Skeletal muscle tissue (tissue), 4 donors: ENCODE data around the gene TRMT44. TPM values are rescaled to one million over a fixed set of nuclear protein-coding genes. Genes with fewer than 3 reads are reported as not detected.

ENCODE experiments used
- H3K27ac ChIP-seq: one replicate; pipeline ENCODE4 v1.7.0; 2013; ENCODE audit warnings: mild to moderate bottlenecking, low read depth, low read length, inconsistent platforms
- H3K27me3 ChIP-seq, 3 donors: one replicate each; pipeline ENCODE4 v1.7.0; 2013; ENCODE audit warnings: low read length in 3 of 3; ENCODE audit not compliant: control insufficient read depth in 3 of 3, insufficient read depth in 3 of 3
- H3K36me3 ChIP-seq, 3 donors: one replicate each; pipeline ENCODE4 v1.7.0; 2013; ENCODE audit warnings: low read length in 3 of 3; ENCODE audit not compliant: control insufficient read depth in 3 of 3, insufficient read depth in 3 of 3
- H3K4me1 ChIP-seq, 3 donors: one replicate each; pipeline ENCODE4 v1.7.0; 2013; ENCODE audit warnings: low read length in 3 of 3, mild to moderate bottlenecking in 3 of 3; ENCODE audit not compliant: control insufficient read depth in 3 of 3, insufficient read depth in 3 of 3
- H3K4me3 ChIP-seq, 3 donors: one replicate each; pipeline ENCODE4 v1.7.0; 2013; ENCODE audit warnings: low read length in 3 of 3
- H3K9ac ChIP-seq, 3 donors: one replicate each; pipeline ENCODE4 v1.7.0; 2013; ENCODE audit warnings: low read length in 3 of 3, mild to moderate bottlenecking in 3 of 3, moderate library complexity in 2 of 3, low read depth in 1 of 3
- H3K9me3 ChIP-seq, 3 donors: one replicate each; pipeline ENCODE4 v1.7.0; 2013; ENCODE audit warnings: low read length in 3 of 3; ENCODE audit not compliant: control insufficient read depth in 3 of 3
- total RNA-seq: library from RNA; depleted of rRNA; stranded (reverse); fragments of >200 nt; gene quantifications from one replicate; pipeline ENCODE4 v1.2.3, GENCODE V29; 2014
- donor health status: Osteomylitis.

TRMT44 gene
- total RNA-seq, 1 donor from 2014 or later, result 11.0 TPM

DNA sequence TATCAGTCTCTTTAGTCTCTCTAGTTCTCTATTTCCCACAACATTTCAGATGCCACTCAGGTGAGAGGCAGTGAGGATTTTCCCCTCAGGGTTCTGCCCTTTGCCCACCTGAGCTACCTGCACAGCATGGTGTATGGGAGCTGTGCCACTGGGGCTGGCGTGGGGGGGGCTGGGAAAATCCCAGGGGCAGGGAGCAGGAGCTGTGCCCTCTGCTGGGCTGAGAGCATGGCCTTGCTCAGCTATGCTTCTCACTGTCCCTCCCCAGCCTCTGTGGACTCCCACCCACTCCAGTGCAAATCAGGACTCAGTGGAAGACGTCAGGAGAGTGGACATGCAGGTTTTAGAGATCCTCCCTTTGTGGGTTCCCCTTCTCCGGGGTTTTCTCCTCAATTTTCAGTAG is 57.2 kb downstream of the TRMT44 start:
- peaks cover 0 to 4% (median 1%) of the 10 kb centered on the region in 3 donors for H3K4me1 ChIP-seq
- peaks cover 0 to 10% (median 8%) of the 10 kb centered on the region in 3 donors for H3K27me3 ChIP-seq
- H3K9me3 ChIP-seq, result peaks cover 0 to 3% (median 2%) of the 10 kb centered on the region in 3 donors
- H3K4me3 ChIP-seq, result no peak overlapping the region
- no peak overlapping the region for H3K27ac ChIP-seq
- no peak overlapping the region for H3K9ac ChIP-seq
- peaks cover 0 to 6% (median 0%) of the 10 kb centered on the region in 3 donors for H3K36me3 ChIP-seq

- Histone ChIP-seq H3K4me3 (no peak overlapping the region), H3K27me3 (peaks cover 0 to 16% (median 8%) of the 10 kb centered on the region in 3 donors), H3K36me3 (no peaks in the 10 kb centered on the region), H3K27ac (no peak overlapping the region), H3K9ac (no peak overlapping the region), H3K9me3 (peaks cover 0 to 3% (median 2%) of the 10 kb centered on the region in 3 donors), H3K4me1 (peaks cover 3 to 22% (median 6%) of the 10 kb centered on the region in 3 donors)
Measured at GRCh38 chr4:8500966-8501365, 60.4 kb downstream of the TRMT44 start.

GRCh38 chr4:8501781-8502180 is 61.2 kb downstream of the TRMT44 start:
- Histone ChIP-seq H3K4me1 (peaks cover 10 to 30% (median 14%) of the 10 kb centered on the region in 3 donors), H3K9me3 (peaks cover 0 to 3% (median 2%) of the 10 kb centered on the region in 3 donors), H3K36me3 (no peaks in the 10 kb centered on the region), H3K27ac (no peak overlapping the region), H3K9ac (no peak overlapping the region), H3K4me3 (no peak overlapping the region), H3K27me3 (peaks cover 0 to 16% (median 8%) of the 10 kb centered on the region in 3 donors)

- H3K27ac ChIP-seq, result no peak overlapping the region
- H3K4me3 ChIP-seq, result no peak overlapping the region
- peaks cover 15 to 36% (median 20%) of the 10 kb centered on the region in 3 donors for H3K4me1 ChIP-seq
- H3K27me3 ChIP-seq, result peaks cover 0 to 16% (median 8%) of the 10 kb centered on the region in 3 donors
- H3K9me3 ChIP-seq, result peaks cover 0 to 3% (median 2%) of the 10 kb centered on the region in 3 donors
- H3K9ac ChIP-seq, result no peak overlapping the region
- H3K36me3 ChIP-seq, result no peaks in the 10 kb centered on the region
Measured at GRCh38 chr4:8502371-8502770, 61.8 kb downstream of the TRMT44 start.

DNA sequence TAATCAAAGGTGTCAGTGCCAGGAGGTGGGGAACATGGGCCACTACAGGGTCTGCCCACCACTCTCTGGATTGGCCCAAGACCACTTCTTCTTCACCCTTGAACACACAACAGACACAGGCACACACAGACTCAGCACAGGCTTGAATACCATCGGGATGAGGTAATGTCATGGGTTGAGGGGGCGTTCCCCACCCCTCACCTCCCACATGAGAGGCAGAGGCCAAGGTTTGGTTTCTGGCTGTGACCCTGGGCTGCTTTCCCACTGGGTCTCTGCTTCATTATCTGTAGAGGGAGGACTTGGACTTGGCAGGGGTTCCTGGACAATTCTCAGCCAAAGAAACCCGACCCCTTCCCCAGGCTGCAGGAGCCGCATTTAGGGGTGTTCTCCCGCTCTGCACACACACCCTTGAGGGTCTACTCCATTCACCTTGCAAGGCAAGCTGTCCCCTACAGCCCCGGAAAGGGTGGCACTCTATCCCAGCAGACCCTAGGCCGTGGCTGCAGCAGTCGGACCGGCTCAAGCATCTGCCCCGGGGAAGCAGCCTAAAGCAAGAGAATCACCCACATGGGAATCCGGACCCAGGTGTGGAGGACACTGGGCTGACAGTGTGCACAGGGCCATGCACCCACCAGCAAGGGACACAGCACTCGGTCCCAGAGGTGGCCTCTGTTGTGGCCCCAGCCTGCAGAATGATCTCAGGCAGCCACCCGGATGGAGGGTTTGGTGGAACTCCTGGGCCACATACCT is 62.4 kb downstream of the TRMT44 start:
- Histone ChIP-seq H3K27me3 (peaks cover 0 to 16% (median 8%) of the 10 kb centered on the region in 3 donors), H3K4me3 (no peak overlapping the region), H3K27ac (no peak overlapping the region), H3K4me1 (peaks cover 15 to 37% (median 24%) of the 10 kb centered on the region in 3 donors), H3K9me3 (peaks cover 0 to 3% (median 2%) of the 10 kb centered on the region in 3 donors), H3K9ac (no peak overlapping the region), H3K36me3 (no peaks in the 10 kb centered on the region)

- no peak overlapping the region for H3K4me3 ChIP-seq
- no peak overlapping the region for H3K9ac ChIP-seq
- no peak overlapping the region for H3K27ac ChIP-seq
- H3K27me3 ChIP-seq, result peaks cover 0 to 16% (median 8%) of the 10 kb centered on the region in 3 donors
- H3K4me1 ChIP-seq, result peaks cover 15 to 37% (median 24%) of the 10 kb centered on the region in 3 donors
- peaks cover 0 to 3% (median 2%) of the 10 kb centered on the region in 3 donors for H3K9me3 ChIP-seq
- H3K36me3 ChIP-seq, result no peaks in the 10 kb centered on the region
Measured at GRCh38 chr4:8503801-8504200, 63.2 kb downstream of the TRMT44 start.

- Histone ChIP-seq H3K4me3 (no peak overlapping the region), H3K4me1 (peaks cover 15 to 37% (median 24%) of the 10 kb centered on the region in 3 donors), H3K9me3 (peaks cover 0 to 3% (median 2%) of the 10 kb centered on the region in 3 donors), H3K36me3 (no peaks in the 10 kb centered on the region), H3K27me3 (peaks cover 0 to 16% (median 8%) of the 10 kb centered on the region in 3 donors), H3K9ac (no peak overlapping the region), H3K27ac (no peak overlapping the region)
Measured at GRCh38 chr4:8504279-8505007, 63.9 kb downstream of the TRMT44 start.

DNA sequence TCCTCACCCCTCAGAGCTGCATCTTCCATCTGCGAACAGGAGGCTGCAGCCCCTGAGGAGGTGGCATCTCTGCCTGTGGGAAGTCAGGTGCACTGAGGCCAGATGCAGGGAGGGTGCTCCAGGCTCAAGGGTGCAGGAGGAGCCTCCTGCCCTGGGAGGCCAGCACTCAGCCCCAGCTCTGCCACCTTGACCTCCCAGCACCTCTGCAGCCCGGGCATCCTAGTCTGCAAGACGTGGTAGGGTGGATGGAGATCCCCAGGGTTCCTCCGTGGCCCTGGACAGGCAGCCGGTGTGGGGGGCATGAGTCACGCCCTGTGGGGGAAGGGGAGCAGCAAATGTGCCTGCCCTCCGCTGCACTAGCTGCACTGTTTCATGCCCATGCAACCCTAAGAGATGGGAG is 64.7 kb downstream of the TRMT44 start:
- peak overlapping the region in 1 of 3 donors; percentile 8 for H3K9ac ChIP-seq
- H3K36me3 ChIP-seq, result no peaks in the 10 kb centered on the region
- H3K27ac ChIP-seq, result no peak overlapping the region
- peaks cover 15 to 37% (median 24%) of the 10 kb centered on the region in 3 donors for H3K4me1 ChIP-seq
- peaks cover 0 to 16% (median 8%) of the 10 kb centered on the region in 3 donors for H3K27me3 ChIP-seq
- H3K4me3 ChIP-seq, result no peak overlapping the region
- H3K9me3 ChIP-seq, result peaks cover 0 to 3% (median 2%) of the 10 kb centered on the region in 3 donors

DNA sequence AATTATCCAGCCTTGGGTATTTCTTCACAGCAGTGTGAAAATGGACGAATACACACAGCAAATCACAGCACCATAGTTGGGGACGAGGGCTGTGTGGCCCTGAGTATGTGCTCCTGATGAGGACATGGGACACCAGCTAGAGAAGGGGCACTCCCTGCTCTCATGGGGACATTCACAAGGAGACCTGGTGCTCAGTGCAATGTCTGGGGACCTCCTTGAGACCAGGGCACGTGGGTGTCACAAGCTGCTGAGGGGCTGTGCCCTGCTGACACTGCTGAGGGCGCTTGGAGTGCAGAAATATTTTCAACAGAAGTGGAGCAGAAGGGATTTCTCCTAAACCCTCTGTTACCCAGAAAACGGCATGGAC is 65.4 kb downstream of the TRMT44 start:
- H3K36me3 ChIP-seq, result no peaks in the 10 kb centered on the region
- peaks cover 0 to 16% (median 6%) of the 10 kb centered on the region in 3 donors for H3K27me3 ChIP-seq
- H3K9ac ChIP-seq, result no peak overlapping the region
- peaks cover 0 to 3% (median 2%) of the 10 kb centered on the region in 3 donors for H3K9me3 ChIP-seq
- peak overlapping the region; percentile 65 for H3K27ac ChIP-seq
- H3K4me3 ChIP-seq, result no peak overlapping the region
- H3K4me1 ChIP-seq, result peaks cover 15 to 37% (median 24%) of the 10 kb centered on the region in 3 donors
